ENCODE results near the gene C1RL.
A peak's percentile ranks its signal among the peaks of the same experiment; 100 is the strongest.

C1RL gene

DNA sequence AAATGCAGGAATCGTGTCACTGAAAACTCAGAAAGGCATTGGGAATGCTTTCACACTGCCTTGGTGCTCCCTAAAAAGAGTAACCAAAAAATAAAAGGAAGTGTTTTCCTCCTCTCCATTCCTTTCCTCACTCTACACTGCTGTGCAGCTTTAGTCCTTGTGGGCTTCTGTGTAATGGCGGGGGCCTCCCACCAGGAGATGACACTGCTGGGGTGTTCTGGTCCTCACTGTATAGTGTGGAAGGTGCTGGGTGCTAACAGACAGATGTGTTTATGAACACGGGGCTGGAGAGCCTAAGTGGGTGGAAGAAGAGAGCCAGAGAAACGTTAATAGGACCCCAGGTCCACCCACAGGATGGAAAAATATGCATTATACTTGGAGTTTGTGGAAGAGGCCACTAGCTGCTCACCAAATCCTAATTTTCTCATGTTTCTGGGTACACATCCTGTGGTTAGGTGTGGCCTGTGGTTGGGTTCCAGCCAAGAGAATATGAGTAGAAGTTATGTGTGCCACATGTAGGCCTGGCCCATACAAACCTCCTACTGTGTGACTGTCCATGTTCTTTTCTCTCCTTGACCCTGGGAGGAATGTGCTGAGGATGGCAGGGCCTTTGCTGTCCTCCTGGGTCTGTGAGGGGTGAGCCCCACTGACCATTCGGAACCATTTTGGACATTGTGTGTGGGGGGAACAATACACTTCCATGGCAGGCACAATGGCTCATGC, 62.5 kb downstream of the C1RL start:
- Histone ChIP-seq H3K9me3 (replicated peaks; ENCODE audit: insufficient read depth, low read length) (no peaks in the 10 kb centered on the region), H3K9me2 (replicated peaks; ENCODE audit: insufficient read depth, low read length) (no peaks in the 10 kb centered on the region), H3K4me2 (ENCODE audit: low read depth, low read length) (no peak overlapping the region), H2AFZ (ENCODE audit: low read length) (peak overlapping the region; percentile 82; the same call in 1 of the 2 replicates), H3K79me2 (ENCODE audit: low read length) (no peaks in the 10 kb centered on the region), H3F3A (ENCODE audit: insufficient read depth, low read length) (0 out of 2 replicates have a peak, but pooled peaks cover 4% of the 10 kb centered on the region), H3K36me3 (replicated peaks; ENCODE audit: insufficient read depth, low read length) (no peaks in the 10 kb centered on the region), H3K4me3 (ENCODE audit: low read length) (no peak overlapping the region), H3K27ac (ENCODE audit: low read length) (no peak overlapping the region), H3K4me1 (ENCODE audit: low read length) (peaks cover 16% of the 10 kb centered on the region), H3K9ac (ENCODE audit: low read length) (no peak overlapping the region), H4K20me1 (ENCODE audit: insufficient read depth, low read length) (no peaks in the 10 kb centered on the region), H3K27me3 (replicated peaks; ENCODE audit: insufficient read depth, low read length) (no peaks in the 10 kb centered on the region)
- DNase-seq = no peak
- TF ChIP-seq EZH2 (optimal IDR thresholded peaks at IDR 0.05; ENCODE audit: low read depth, low read length) (no peak), EZH2phosphoT487 (IDR thresholded peaks at IDR 0.05; ENCODE audit: low read length) (no peak)
- TF ChIP-seq, protein P1, sequence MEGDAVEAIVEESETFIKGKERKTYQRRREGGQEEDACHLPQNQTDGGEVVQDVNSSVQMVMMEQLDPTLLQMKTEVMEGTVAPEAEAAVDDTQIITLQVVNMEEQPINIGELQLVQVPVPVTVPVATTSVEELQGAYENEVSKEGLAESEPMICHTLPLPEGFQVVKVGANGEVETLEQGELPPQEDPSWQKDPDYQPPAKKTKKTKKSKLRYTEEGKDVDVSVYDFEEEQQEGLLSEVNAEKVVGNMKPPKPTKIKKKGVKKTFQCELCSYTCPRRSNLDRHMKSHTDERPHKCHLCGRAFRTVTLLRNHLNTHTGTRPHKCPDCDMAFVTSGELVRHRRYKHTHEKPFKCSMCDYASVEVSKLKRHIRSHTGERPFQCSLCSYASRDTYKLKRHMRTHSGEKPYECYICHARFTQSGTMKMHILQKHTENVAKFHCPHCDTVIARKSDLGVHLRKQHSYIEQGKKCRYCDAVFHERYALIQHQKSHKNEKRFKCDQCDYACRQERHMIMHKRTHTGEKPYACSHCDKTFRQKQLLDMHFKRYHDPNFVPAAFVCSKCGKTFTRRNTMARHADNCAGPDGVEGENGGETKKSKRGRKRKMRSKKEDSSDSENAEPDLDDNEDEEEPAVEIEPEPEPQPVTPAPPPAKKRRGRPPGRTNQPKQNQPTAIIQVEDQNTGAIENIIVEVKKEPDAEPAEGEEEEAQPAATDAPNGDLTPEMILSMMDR (IDR thresholded peaks at IDR 0.05; ENCODE audit: low read length) = no peak

DNA sequence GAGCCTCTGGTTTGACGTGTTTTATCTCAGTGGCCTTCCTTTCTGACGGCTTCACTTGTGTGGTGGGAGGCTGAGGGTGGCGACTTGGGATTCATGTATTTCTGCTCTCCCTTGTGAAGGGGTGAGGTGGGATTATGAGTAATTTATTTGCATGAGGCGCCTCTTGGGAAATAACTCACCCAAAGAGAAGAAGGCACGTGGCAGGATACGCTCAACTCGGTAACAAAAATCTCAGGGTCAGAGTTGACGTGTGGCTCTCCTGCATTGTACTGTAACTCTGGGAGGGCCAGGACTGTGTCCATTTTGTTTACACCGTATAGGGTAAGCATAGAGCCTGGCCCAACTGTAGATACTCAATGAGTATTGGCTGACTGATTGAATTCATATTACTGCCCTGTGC, 63.1 kb downstream of the C1RL start:
- H3K4me2 ChIP-seq (ENCODE audit: low read depth, low read length) = no peak overlapping the region
- no peak for DNase-seq

More for the DNA sequence above, 63.1 kb downstream of the C1RL start:
- no peak overlapping the region for H3K4me3 ChIP-seq (ENCODE audit: low read length)
- no peak overlapping the region for H2AFZ ChIP-seq (ENCODE audit: low read length)
- H3K9me2 ChIP-seq (replicated peaks; ENCODE audit: insufficient read depth, low read length) = no peaks in the 10 kb centered on the region
- H3K27me3 ChIP-seq (replicated peaks; ENCODE audit: insufficient read depth, low read length) = no peaks in the 10 kb centered on the region
- no peaks in the 10 kb centered on the region for H3K36me3 ChIP-seq (replicated peaks; ENCODE audit: insufficient read depth, low read length)
- H3K4me1 ChIP-seq (ENCODE audit: low read length) = peaks cover 16% of the 10 kb centered on the region
- H3K27ac ChIP-seq (ENCODE audit: low read length) = no peak overlapping the region
- no peak overlapping the region for H3K9ac ChIP-seq (ENCODE audit: low read length)
- H4K20me1 ChIP-seq (ENCODE audit: insufficient read depth, low read length) = no peaks in the 10 kb centered on the region
- no peaks in the 10 kb centered on the region for H3K79me2 ChIP-seq (ENCODE audit: low read length)
- H3K9me3 ChIP-seq (replicated peaks; ENCODE audit: insufficient read depth, low read length) = no peaks in the 10 kb centered on the region
- H3F3A ChIP-seq (ENCODE audit: insufficient read depth, low read length) = 0 out of 2 replicates have a peak, but pooled peaks cover 4% of the 10 kb centered on the region
- TF ChIP-seq EZH2 (optimal IDR thresholded peaks at IDR 0.05; ENCODE audit: low read depth, low read length) = no peak
- TF ChIP-seq EZH2phosphoT487 (IDR thresholded peaks at IDR 0.05; ENCODE audit: low read length) = no peak
- TF ChIP-seq, protein P1 (IDR thresholded peaks at IDR 0.05; ENCODE audit: low read length) = no peak

All from MM.1S (cell line).